ENCODE results near the gene TUBB. TPM values are rescaled to one million over a fixed set of nuclear protein-coding genes. Genes with fewer than 3 reads are reported as not detected.

The TUBB gene
- total RNA-seq, 1 donor from 2014 or later: 1,986 TPM

DNA sequence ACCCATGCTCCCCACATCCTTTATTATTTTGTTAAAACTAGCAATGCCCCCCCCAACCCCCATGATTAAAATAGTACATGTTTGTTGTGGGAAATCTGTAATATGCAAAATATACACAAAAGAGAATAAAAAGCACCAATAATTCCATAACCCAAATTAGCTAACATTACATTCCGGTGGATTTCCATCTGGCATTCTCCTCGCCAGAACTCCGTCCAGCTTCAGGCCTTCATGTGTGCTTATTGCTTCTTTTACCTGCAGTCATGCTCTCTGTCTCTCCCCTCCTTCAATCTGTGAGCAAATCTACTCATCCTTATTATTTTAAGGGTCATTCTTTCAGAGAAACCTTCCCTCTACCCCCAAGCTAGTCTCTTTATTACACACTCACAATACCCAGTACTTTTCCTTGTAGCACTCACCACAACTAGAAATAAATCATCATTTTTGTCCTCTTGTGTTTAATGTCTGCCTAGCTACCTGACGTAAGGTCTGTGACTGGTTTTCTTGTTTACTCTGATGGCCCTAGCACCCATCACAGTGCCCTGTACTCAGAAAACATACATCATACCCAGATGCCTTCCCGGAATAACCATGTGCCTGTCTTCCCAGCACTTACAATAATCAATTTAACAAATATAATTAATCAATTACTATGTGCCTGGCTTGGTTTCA is 49.8 kb downstream of the TUBB start:
- TF ChIP-seq, protein P1, sequence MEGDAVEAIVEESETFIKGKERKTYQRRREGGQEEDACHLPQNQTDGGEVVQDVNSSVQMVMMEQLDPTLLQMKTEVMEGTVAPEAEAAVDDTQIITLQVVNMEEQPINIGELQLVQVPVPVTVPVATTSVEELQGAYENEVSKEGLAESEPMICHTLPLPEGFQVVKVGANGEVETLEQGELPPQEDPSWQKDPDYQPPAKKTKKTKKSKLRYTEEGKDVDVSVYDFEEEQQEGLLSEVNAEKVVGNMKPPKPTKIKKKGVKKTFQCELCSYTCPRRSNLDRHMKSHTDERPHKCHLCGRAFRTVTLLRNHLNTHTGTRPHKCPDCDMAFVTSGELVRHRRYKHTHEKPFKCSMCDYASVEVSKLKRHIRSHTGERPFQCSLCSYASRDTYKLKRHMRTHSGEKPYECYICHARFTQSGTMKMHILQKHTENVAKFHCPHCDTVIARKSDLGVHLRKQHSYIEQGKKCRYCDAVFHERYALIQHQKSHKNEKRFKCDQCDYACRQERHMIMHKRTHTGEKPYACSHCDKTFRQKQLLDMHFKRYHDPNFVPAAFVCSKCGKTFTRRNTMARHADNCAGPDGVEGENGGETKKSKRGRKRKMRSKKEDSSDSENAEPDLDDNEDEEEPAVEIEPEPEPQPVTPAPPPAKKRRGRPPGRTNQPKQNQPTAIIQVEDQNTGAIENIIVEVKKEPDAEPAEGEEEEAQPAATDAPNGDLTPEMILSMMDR (conservative IDR thresholded peaks at IDR 0.05): no peak
- DNase-seq (ENCODE audit: low read depth, low spot score): no peak
- peak overlapping the region; percentile 85 for H3K27ac Mint-ChIP-seq (ENCODE audit: unreplicated experiment)
- no peaks in the 10 kb centered on the region for H3K27me3 Mint-ChIP-seq (ENCODE audit: low read depth)
- H3K4me3 Mint-ChIP-seq: no peak overlapping the region
- peaks cover 45% of the 10 kb centered on the region for H3K4me1 Mint-ChIP-seq
- H3K36me3 Mint-ChIP-seq (ENCODE audit: low read depth): no peaks in the 10 kb centered on the region
- no peaks in the 10 kb centered on the region for H3K9me3 Mint-ChIP-seq

DNA sequence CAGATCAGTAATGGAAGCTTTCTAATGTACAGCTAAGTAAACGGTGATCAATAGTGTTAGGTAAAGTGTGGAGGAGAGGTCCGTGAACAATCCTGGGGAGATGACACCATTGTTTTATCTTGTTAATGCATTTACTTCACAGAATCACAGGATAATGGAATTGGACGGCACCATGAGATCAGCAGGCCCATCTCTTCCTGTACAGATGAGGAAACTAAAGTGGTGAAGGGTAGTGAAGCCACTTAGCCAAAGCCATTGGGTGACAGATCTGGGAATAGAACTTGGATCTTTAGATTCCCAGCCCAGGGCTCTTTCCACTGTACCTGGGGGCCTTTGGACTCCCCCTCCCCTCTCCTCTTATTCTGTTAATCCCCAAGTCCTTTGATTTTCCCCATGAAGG is 50.4 kb downstream of the TUBB start:
- no peak overlapping the region for H3K27ac Mint-ChIP-seq (ENCODE audit: unreplicated experiment)
- no peak overlapping the region for H3K4me3 Mint-ChIP-seq
- H3K9me3 Mint-ChIP-seq: no peaks in the 10 kb centered on the region
- no peak for DNase-seq (ENCODE audit: low read depth, low spot score)
- H3K27me3 Mint-ChIP-seq (ENCODE audit: low read depth): no peaks in the 10 kb centered on the region
- peaks cover 39% of the 10 kb centered on the region for H3K4me1 Mint-ChIP-seq
- no peaks in the 10 kb centered on the region for H3K36me3 Mint-ChIP-seq (ENCODE audit: low read depth)
- TF ChIP-seq, protein P1 (conservative IDR thresholded peaks at IDR 0.05): no peak

DNA sequence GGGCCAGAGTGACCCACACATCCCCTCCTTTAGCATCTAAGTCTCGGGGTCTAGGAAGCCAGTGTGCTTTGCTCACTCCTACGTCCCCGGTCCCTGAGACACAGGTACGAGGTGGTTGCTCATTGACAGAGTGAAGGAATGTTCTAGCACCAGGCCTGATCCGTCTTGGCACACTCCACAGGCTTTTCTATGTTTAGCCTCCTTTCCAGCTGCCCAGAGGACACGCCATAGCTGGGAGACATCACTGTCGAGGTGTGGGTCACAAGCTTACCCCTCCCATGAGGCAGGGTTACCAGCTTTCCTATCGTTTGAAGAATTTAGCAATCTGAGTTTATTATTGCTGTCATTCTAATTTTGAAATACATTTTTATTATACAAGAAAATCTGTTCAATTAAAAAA is 54.5 kb downstream of the TUBB start:
- no peak for DNase-seq (ENCODE audit: low read depth, low spot score)
- Mint-ChIP-seq H3K36me3 (ENCODE audit: low read depth) (no peaks in the 10 kb centered on the region), H3K27me3 (ENCODE audit: low read depth) (no peaks in the 10 kb centered on the region), H3K4me1 (peaks cover 22% of the 10 kb centered on the region), H3K9me3 (no peaks in the 10 kb centered on the region), H3K4me3 (no peak overlapping the region), H3K27ac (ENCODE audit: unreplicated experiment) (no peak overlapping the region)
- TF ChIP-seq, protein P1 (conservative IDR thresholded peaks at IDR 0.05): no peak

Other genes with a start within 250 kb of the TUBB start
- gene HLA-E, start 230.8 kb upstream of the TUBB start, total RNA-seq: 13.4 and 14.2 TPM in 2 replicates
- 71.0 and 71.6 TPM in 2 replicates for gene GNL1, start 163.9 kb upstream of the TUBB start, total RNA-seq
- 41.4 and 41.5 TPM in 2 replicates for gene PRR3, start 163.1 kb upstream of the TUBB start, total RNA-seq
- gene ABCF1, start 148.9 kb upstream of the TUBB start, total RNA-seq: 93.7 and 98.2 TPM in 2 replicates
- 138 and 145 TPM in 2 replicates for gene PPP1R10, start 103.1 kb upstream of the TUBB start, total RNA-seq
- gene MRPS18B, start 102.5 kb upstream of the TUBB start, total RNA-seq: 36.7 and 39.3 TPM in 2 replicates
- gene ATAT1, start 93.5 kb upstream of the TUBB start, total RNA-seq: 58.2 and 62.3 TPM in 2 replicates
- 15.4 and 17.4 TPM in 2 replicates for gene C6orf136, start 73.2 kb upstream of the TUBB start, total RNA-seq
- 30.3 and 31.3 TPM in 2 replicates for gene DHX16, start 47.3 kb upstream of the TUBB start, total RNA-seq
- 71.0 and 71.1 TPM in 2 replicates for gene PPP1R18, start 33.7 kb upstream of the TUBB start, total RNA-seq
- 66.5 and 69.2 TPM in 2 replicates for gene NRM, start 29.4 kb upstream of the TUBB start, total RNA-seq
- 104 and 107 TPM in 2 replicates for gene MDC1, start 3.1 kb upstream of the TUBB start, total RNA-seq
- gene FLOT1, start 22.3 kb downstream of the TUBB start, total RNA-seq: 100 and 106 TPM in 2 replicates
- gene IER3, start 24.2 kb downstream of the TUBB start, total RNA-seq: 4.8 and 6.3 TPM in 2 replicates
- gene DDR1, start 164.2 kb downstream of the TUBB start, total RNA-seq: 160 and 178 TPM in 2 replicates
- gene GTF2H4, start 187.9 kb downstream of the TUBB start, total RNA-seq: 72.6 and 78.5 TPM in 2 replicates
- 61.3 and 68.2 TPM in 2 replicates for gene VARS2, start 193.9 kb downstream of the TUBB start, total RNA-seq
- not detected in 2 replicates for gene SFTA2, start 211.8 kb downstream of the TUBB start, total RNA-seq
- gene MUCL3, start 220.6 kb downstream of the TUBB start, total RNA-seq: not detected in 2 replicates

All from neural crest cell (in vitro differentiated cells).